Activated T-cell treated with anti-CD3 and anti-CD28 coated beads, Interleukin-2, amount 50 U/mL, for 72 hours (primary cell): ENCODE data around the gene C1QTNF7. TPM values are rescaled to one million over a fixed set of nuclear protein-coding genes. Genes with fewer than 3 reads are reported as not detected.

Experiments used
- ATAC-seq, 2 donors: fragments of 150-1000 bp; cut with Tn5 transposase; replicated peaks in 1 of 2; 2 replicates each; pipeline ENCODE4 v1.10.0; 2021; ENCODE audit warnings: moderate library complexity in 2 of 2, mild to moderate bottlenecking in 1 of 2
- DNase-seq, 2 donors: peaks; one replicate each; pipeline ENCODE4 v3.0.0; 2021 to 2022; ENCODE audit warnings: mixed read lengths in 1 of 2
- H3K27ac Mint-ChIP-seq: one replicate; pipeline ENCODE4 v1.8.0; 2022; ENCODE audit warnings: mild to moderate bottlenecking, moderate library complexity, mixed read lengths
- H3K27me3 Mint-ChIP-seq: one replicate; pipeline ENCODE4 v1.8.0; 2022; ENCODE audit warnings: low read depth, mixed read lengths
- H3K36me3 Mint-ChIP-seq, 2 donors: one replicate each; pipeline ENCODE4 v1.8.0; 2022; ENCODE audit warnings: mixed read lengths in 2 of 2, mild to moderate bottlenecking in 1 of 2; ENCODE audit not compliant: insufficient read depth in 2 of 2
- H3K4me1 Mint-ChIP-seq: one replicate; pipeline ENCODE4 v1.8.0; 2022; ENCODE audit warnings: low read depth, mixed read lengths
- H3K4me3 Mint-ChIP-seq, 2 donors: one replicate each; pipeline ENCODE4 v1.8.0; 2022; ENCODE audit warnings: mild to moderate bottlenecking in 2 of 2, mixed read lengths in 2 of 2, moderate library complexity in 2 of 2
- H3K9me3 Mint-ChIP-seq, 2 donors: one replicate each; pipeline ENCODE4 v1.8.0; 2022; ENCODE audit warnings: mixed read lengths in 2 of 2
- total RNA-seq, 2 donors: library from RNA; stranded (reverse); gene quantifications; one replicate each; pipeline ENCODE4 v1.2.3, GENCODE V29; 2022

Gene C1QTNF7
- total RNA-seq, 2 donors from 2014 or later, result not detected

GRCh38 chr4:15451866-15452765, 24.3 kb downstream of the C1QTNF7 start:
- ATAC-seq (no peak), DNase-seq (no peak)
- Mint-ChIP-seq H3K36me3 (no peaks in the 10 kb centered on the region), H3K27me3 (no peaks in the 10 kb centered on the region), H3K27ac (no peak overlapping the region), H3K4me3 (no peak overlapping the region), H3K4me1 (no peaks in the 10 kb centered on the region), H3K9me3 (peaks cover 0 to 2% of the 10 kb centered on the region in 2 donors)

GRCh38 chr4:15455290-15455689, 27.5 kb downstream of the C1QTNF7 start:
- ATAC-seq (no peak), DNase-seq (no peak)
- Mint-ChIP-seq H3K36me3 (no peaks in the 10 kb centered on the region), H3K27ac (no peak overlapping the region), H3K9me3 (no peaks in the 10 kb centered on the region), H3K4me3 (no peak overlapping the region), H3K27me3 (no peaks in the 10 kb centered on the region), H3K4me1 (no peaks in the 10 kb centered on the region)

- Mint-ChIP-seq H3K4me3 (no peak overlapping the region), H3K27me3 (no peaks in the 10 kb centered on the region), H3K9me3 (no peaks in the 10 kb centered on the region), H3K36me3 (no peaks in the 10 kb centered on the region), H3K4me1 (no peaks in the 10 kb centered on the region), H3K27ac (no peak overlapping the region)
- peak; percentile 54 to 57 for ATAC-seq
- DNase-seq, result no peak
These were observed 29.8 kb downstream of the C1QTNF7 start for GRCh38 chr4:15457406-15458201.

GRCh38 chr4:15458616-15459015, 30.8 kb downstream of the C1QTNF7 start:
- H3K36me3 Mint-ChIP-seq, result no peaks in the 10 kb centered on the region
- no peak overlapping the region for H3K27ac Mint-ChIP-seq
- no peaks in the 10 kb centered on the region for H3K4me1 Mint-ChIP-seq
- no peak overlapping the region for H3K4me3 Mint-ChIP-seq
- DNase-seq (no peak), ATAC-seq (peak in 1 of 2 donors; percentile 28)
- H3K9me3 Mint-ChIP-seq, result no peaks in the 10 kb centered on the region
- H3K27me3 Mint-ChIP-seq, result no peaks in the 10 kb centered on the region

- Mint-ChIP-seq H3K4me1 (no peaks in the 10 kb centered on the region), H3K4me3 (no peak overlapping the region)
- no peak for ATAC-seq
These were observed 31.9 kb downstream of the C1QTNF7 start for GRCh38 chr4:15459706-15460105.

GRCh38 chr4:15466596-15466995, 38.8 kb downstream of the C1QTNF7 start:
- Mint-ChIP-seq H3K4me1 (peaks cover 9% of the 10 kb centered on the region), H3K27ac (no peak overlapping the region), H3K4me3 (no peak overlapping the region), H3K27me3 (no peaks in the 10 kb centered on the region), H3K9me3 (no peaks in the 10 kb centered on the region), H3K36me3 (no peaks in the 10 kb centered on the region)
- no peak for DNase-seq
- ATAC-seq, result no peak

More at GRCh38 chr4:15459706-15460105, 31.9 kb downstream of the C1QTNF7 start:
- no peaks in the 10 kb centered on the region for H3K9me3 Mint-ChIP-seq
- no peaks in the 10 kb centered on the region for H3K27me3 Mint-ChIP-seq
- H3K36me3 Mint-ChIP-seq, result no peaks in the 10 kb centered on the region
- H3K27ac Mint-ChIP-seq, result no peak overlapping the region
- DNase-seq, result no peak

GRCh38 chr4:15469402-15470127, 41.7 kb downstream of the C1QTNF7 start, which contains the start of gene CC2D2A:
TSS of gene CC2D2A (plus strand) at chr4:15469882. CDS start at chr4:15475933, 6,051 bp downstream.
- H3K4me1 Mint-ChIP-seq, result peaks cover 9% of the 10 kb centered on the region
- no peaks in the 10 kb centered on the region for H3K36me3 Mint-ChIP-seq
- no peaks in the 10 kb centered on the region for H3K9me3 Mint-ChIP-seq
- DNase-seq, result no peak
- peak in 1 of 2 donors; percentile 30 for ATAC-seq
- peak within 1 kb of the TSS; percentile 44 to 50 for H3K4me3 Mint-ChIP-seq
- H3K27me3 Mint-ChIP-seq, result no peaks in the 10 kb centered on the region
- no peak within 1 kb of the TSS for H3K27ac Mint-ChIP-seq

GRCh38 chr4:15470128-15470475, 42.3 kb downstream of the C1QTNF7 start:
- H3K4me1 Mint-ChIP-seq, result peaks cover 9% of the 10 kb centered on the region
- no peaks in the 10 kb centered on the region for H3K27me3 Mint-ChIP-seq
- H3K36me3 Mint-ChIP-seq, result no peaks in the 10 kb centered on the region
- ATAC-seq, result no peak
- peak overlapping the region; percentile 44 to 50 for H3K4me3 Mint-ChIP-seq
- H3K27ac Mint-ChIP-seq, result no peak overlapping the region
- no peaks in the 10 kb centered on the region for H3K9me3 Mint-ChIP-seq
- no peak for DNase-seq

- no peak for DNase-seq
- H3K4me3 Mint-ChIP-seq, result no peak overlapping the region
- H3K27me3 Mint-ChIP-seq, result no peaks in the 10 kb centered on the region
- ATAC-seq, result no peak
- H3K27ac Mint-ChIP-seq, result no peak overlapping the region
- no peaks in the 10 kb centered on the region for H3K36me3 Mint-ChIP-seq
- H3K4me1 Mint-ChIP-seq, result no peaks in the 10 kb centered on the region
- no peaks in the 10 kb centered on the region for H3K9me3 Mint-ChIP-seq
These were observed 48.6 kb downstream of the C1QTNF7 start for GRCh38 chr4:15476396-15476795.

- no peaks in the 10 kb centered on the region for H3K36me3 Mint-ChIP-seq
- no peak overlapping the region for H3K4me3 Mint-ChIP-seq
- H3K27me3 Mint-ChIP-seq, result no peaks in the 10 kb centered on the region
- H3K9me3 Mint-ChIP-seq, result no peaks in the 10 kb centered on the region
- DNase-seq (no peak), ATAC-seq (no peak)
- no peaks in the 10 kb centered on the region for H3K4me1 Mint-ChIP-seq
- no peak overlapping the region for H3K27ac Mint-ChIP-seq
These were observed 50.9 kb downstream of the C1QTNF7 start for GRCh38 chr4:15478724-15479088.

- H3K4me3 Mint-ChIP-seq, result no peak overlapping the region
- peaks cover 0 to 4% of the 10 kb centered on the region in 2 donors for H3K9me3 Mint-ChIP-seq
- DNase-seq (no peak), ATAC-seq (no peak)
- H3K36me3 Mint-ChIP-seq, result no peaks in the 10 kb centered on the region
- no peaks in the 10 kb centered on the region for H3K27me3 Mint-ChIP-seq
- H3K27ac Mint-ChIP-seq, result no peak overlapping the region
- no peaks in the 10 kb centered on the region for H3K4me1 Mint-ChIP-seq
These were observed 51.5 kb downstream of the C1QTNF7 start for GRCh38 chr4:15479089-15479912.

- H3K27ac Mint-ChIP-seq, result no peak overlapping the region
- no peaks in the 10 kb centered on the region for H3K4me1 Mint-ChIP-seq
- peaks cover 0 to 4% of the 10 kb centered on the region in 2 donors for H3K9me3 Mint-ChIP-seq
- H3K27me3 Mint-ChIP-seq, result no peaks in the 10 kb centered on the region
- no peaks in the 10 kb centered on the region for H3K36me3 Mint-ChIP-seq
- no peak for ATAC-seq
- H3K4me3 Mint-ChIP-seq, result no peak overlapping the region
- no peak for DNase-seq
These were observed 52.0 kb downstream of the C1QTNF7 start for GRCh38 chr4:15479913-15480185.
